Loucy (cell line): ENCODE data around the gene SLC27A2.

Source experiments
- H2AFZ ChIP-seq: fragments of 200-600 bp; sonication (generic); 2 replicates; pipeline ENCODE4 v1.6.0; 2016; ENCODE audit warnings: antibody characterized with exemption, mild to moderate bottlenecking, low read length, moderate library complexity
- H3F3A ChIP-seq: fragments of 200-600 bp; 2 replicates; pipeline ENCODE4 v1.6.0; 2016; ENCODE audit warnings: antibody characterized with exemption, low read depth, mild to moderate bottlenecking
- H3K27me3 ChIP-seq: fragments of 200-600 bp; sonication (generic); 2 replicates; pipeline ENCODE4 v1.6.1; 2014; ENCODE audit warnings: low read length, mild to moderate bottlenecking; ENCODE audit not compliant: insufficient read depth, poor library complexity, severe bottlenecking
- H3K36me3 ChIP-seq: fragments of 200-600 bp; sonication (generic); 2 replicates; pipeline ENCODE4 v1.6.1; 2016; ENCODE audit warnings: low read length; ENCODE audit not compliant: insufficient read depth
- H3K4me1 ChIP-seq: fragments of 200-600 bp; sonication (generic); 2 replicates; pipeline ENCODE4 v1.5.1; 2014; ENCODE audit warnings: low read length, mild to moderate bottlenecking; ENCODE audit not compliant: insufficient read depth, poor library complexity, severe bottlenecking
- H3K4me2 ChIP-seq: fragments of 200-600 bp; sonication (generic); 2 replicates; pipeline ENCODE4 v1.6.0; 2014; ENCODE audit warnings: antibody characterized with exemption, low read length, low read depth, mild to moderate bottlenecking; ENCODE audit not compliant: poor library complexity, severe bottlenecking
- H3K4me3 ChIP-seq: fragments of 200-600 bp; sonication (generic); 2 replicates; pipeline ENCODE4 v1.5.1; 2014; ENCODE audit warnings: low read length, mild to moderate bottlenecking, mixed read lengths; ENCODE audit not compliant: poor library complexity, severe bottlenecking
- H3K79me2 ChIP-seq: fragments of 200-600 bp; sonication (generic); 2 replicates; pipeline ENCODE4 v1.6.1; 2014; ENCODE audit warnings: low read length; ENCODE audit not compliant: insufficient read depth
- H3K9ac ChIP-seq: fragments of 200-600 bp; sonication (generic); 2 replicates; pipeline ENCODE4 v1.6.0; 2014; ENCODE audit warnings: mild to moderate bottlenecking, low read depth, low read length, moderate library complexity; ENCODE audit not compliant: poor library complexity, severe bottlenecking
- H3K9me2 ChIP-seq: fragments of 200-600 bp; sonication (generic); replicated peaks from 2 replicates; pipeline ENCODE4 v1.6.1; 2016; ENCODE audit warnings: low read depth, low read length, mixed read lengths
- H3K9me3 ChIP-seq: fragments of 200-600 bp; sonication (generic); 2 replicates; pipeline ENCODE4 v1.6.1; 2014; ENCODE audit warnings: mild to moderate bottlenecking, antibody characterized with exemption, low read length, low read depth; ENCODE audit not compliant: insufficient read depth
- H4K20me1 ChIP-seq: fragments of 200-600 bp; sonication (generic); 2 replicates; pipeline ENCODE4 v1.6.0; 2014; ENCODE audit warnings: antibody characterized with exemption, low read length, mild to moderate bottlenecking; ENCODE audit not compliant: insufficient read depth, poor library complexity, severe bottlenecking
- EZH2phosphoT487 ChIP-seq: fragments of 200-600 bp; IDR thresholded peaks from 2 replicates; pipeline ENCODE4 v1.6.1; 2018; ENCODE audit warnings: antibody characterized with exemption, mild to moderate bottlenecking, moderate library complexity, borderline replicate concordance
- TF ChIP-seq, protein P1 (sequence below): fragments of 200-600 bp; sonication (generic); conservative IDR thresholded peaks from 2 replicates; pipeline ENCODE4 v1.5.1; 2014; ENCODE audit warnings: mild to moderate bottlenecking, antibody characterized with exemption, low read length

The SLC27A2 gene

DNA sequence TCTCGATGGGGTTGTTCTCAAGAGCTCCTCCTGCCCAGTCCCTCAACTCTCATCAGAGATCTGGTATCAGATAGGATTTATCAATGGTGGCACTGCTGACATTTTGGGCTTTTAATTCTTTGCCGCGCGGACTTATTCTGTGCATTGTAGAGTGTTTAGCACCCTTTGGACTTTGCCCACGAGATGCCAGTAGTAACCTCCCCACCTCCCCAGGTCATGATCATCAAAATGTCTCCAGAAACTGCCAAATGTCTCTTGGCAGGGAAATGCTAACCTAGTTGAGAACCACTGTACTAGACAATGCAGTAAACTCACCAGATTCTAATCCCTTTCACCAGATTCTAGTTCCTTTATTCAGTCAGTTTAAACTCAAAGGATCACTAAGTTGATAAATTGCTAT is 24.0 kb downstream of the SLC27A2 start:
- no peaks in the 10 kb centered on the region for H3F3A ChIP-seq
- no peaks in the 10 kb centered on the region for H4K20me1 ChIP-seq
- no peak for TF ChIP-seq EZH2phosphoT487
- TF ChIP-seq, protein P1, sequence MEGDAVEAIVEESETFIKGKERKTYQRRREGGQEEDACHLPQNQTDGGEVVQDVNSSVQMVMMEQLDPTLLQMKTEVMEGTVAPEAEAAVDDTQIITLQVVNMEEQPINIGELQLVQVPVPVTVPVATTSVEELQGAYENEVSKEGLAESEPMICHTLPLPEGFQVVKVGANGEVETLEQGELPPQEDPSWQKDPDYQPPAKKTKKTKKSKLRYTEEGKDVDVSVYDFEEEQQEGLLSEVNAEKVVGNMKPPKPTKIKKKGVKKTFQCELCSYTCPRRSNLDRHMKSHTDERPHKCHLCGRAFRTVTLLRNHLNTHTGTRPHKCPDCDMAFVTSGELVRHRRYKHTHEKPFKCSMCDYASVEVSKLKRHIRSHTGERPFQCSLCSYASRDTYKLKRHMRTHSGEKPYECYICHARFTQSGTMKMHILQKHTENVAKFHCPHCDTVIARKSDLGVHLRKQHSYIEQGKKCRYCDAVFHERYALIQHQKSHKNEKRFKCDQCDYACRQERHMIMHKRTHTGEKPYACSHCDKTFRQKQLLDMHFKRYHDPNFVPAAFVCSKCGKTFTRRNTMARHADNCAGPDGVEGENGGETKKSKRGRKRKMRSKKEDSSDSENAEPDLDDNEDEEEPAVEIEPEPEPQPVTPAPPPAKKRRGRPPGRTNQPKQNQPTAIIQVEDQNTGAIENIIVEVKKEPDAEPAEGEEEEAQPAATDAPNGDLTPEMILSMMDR: no peak
- H3K4me1 ChIP-seq: peaks cover 15% of the 10 kb centered on the region
- H3K27me3 ChIP-seq: no peaks in the 10 kb centered on the region
- H3K79me2 ChIP-seq: no peaks in the 10 kb centered on the region
- H3K9me2 ChIP-seq: no peaks in the 10 kb centered on the region
- no peak overlapping the region for H2AFZ ChIP-seq
- no peaks in the 10 kb centered on the region for H3K36me3 ChIP-seq
- H3K4me2 ChIP-seq: no peak overlapping the region
- no peak overlapping the region for H3K4me3 ChIP-seq
- no peaks in the 10 kb centered on the region for H3K9me3 ChIP-seq
- no peak overlapping the region for H3K9ac ChIP-seq

DNA sequence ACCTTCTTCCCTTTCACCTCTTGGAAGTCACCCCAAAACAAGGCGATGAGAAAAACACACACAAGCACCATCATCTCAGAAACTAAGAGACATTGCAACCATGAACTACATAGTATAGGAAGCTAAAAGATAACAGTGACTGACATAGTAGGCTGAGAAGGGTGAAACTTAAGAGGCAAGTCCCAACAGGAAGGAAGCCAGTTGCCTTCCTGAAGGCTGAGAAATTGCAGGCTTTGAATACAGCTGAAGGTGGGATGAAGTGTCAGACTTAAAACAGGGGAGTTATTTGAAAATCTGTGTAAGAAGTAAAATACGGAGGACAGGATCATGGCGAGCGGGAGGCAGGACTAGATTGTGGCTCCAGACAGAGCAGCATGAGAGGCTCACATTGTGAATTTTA is 27.8 kb downstream of the SLC27A2 start:
- H3K79me2 ChIP-seq: no peaks in the 10 kb centered on the region
- H3K4me1 ChIP-seq: peaks cover 15% of the 10 kb centered on the region
- no peaks in the 10 kb centered on the region for H3K27me3 ChIP-seq
- H3F3A ChIP-seq: no peaks in the 10 kb centered on the region
- H2AFZ ChIP-seq: peak overlapping the region; percentile 82
- no peaks in the 10 kb centered on the region for H3K36me3 ChIP-seq
- TF ChIP-seq, protein P1: no peak
- TF ChIP-seq EZH2phosphoT487: no peak
- H3K9me2 ChIP-seq: no peaks in the 10 kb centered on the region
- H3K4me2 ChIP-seq: peak overlapping the region; percentile 52
- peak overlapping the region; percentile 4 for H3K9ac ChIP-seq
- peak overlapping the region; percentile 4 for H3K4me3 ChIP-seq
- H3K9me3 ChIP-seq: no peaks in the 10 kb centered on the region
- H4K20me1 ChIP-seq: no peaks in the 10 kb centered on the region

DNA sequence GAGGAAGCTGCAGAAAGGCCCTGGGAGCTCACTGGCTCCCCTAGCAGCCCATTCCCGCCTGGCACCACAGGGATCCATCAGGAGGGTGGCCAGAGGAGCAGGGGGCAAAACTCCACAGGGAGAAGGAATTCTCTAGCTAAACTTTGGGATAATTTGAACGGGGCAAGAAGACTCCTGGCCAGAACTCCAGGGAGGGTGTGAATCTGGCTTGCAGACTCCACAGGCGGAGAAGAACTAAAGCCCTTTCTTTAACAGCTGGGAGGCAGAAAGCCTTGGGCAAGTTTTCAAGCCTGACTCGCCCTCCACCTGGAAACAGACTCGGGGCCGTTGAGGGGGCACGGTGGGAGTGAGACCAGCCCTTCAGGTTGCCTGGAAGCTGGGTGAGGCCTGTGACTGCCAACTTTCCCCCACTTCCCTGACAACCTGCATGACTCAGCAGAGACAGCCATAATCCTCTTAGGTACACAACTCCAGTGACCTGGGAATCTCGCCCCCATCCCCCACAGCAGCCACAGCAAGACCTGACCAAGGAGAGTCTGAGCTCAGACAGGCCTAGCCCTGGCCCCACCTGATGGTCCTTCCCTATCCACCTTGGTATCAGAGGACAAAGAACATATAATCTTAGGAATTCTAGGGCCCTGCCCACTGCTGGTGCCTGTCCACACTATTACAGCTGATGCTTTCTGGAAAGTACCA is 28.6 kb downstream of the SLC27A2 start:
- no peaks in the 10 kb centered on the region for H3F3A ChIP-seq
- H3K4me2 ChIP-seq: peak overlapping the region; percentile 52
- no peaks in the 10 kb centered on the region for H4K20me1 ChIP-seq
- H3K36me3 ChIP-seq: no peaks in the 10 kb centered on the region
- H3K9me2 ChIP-seq: no peaks in the 10 kb centered on the region
- no peaks in the 10 kb centered on the region for H3K9me3 ChIP-seq
- H3K9ac ChIP-seq: peak overlapping the region; percentile 4
- peak overlapping the region; percentile 82; the same call in 1 of the 2 replicates for H2AFZ ChIP-seq
- H3K4me1 ChIP-seq: peaks cover 15% of the 10 kb centered on the region
- H3K4me3 ChIP-seq: no peak overlapping the region
- no peak for TF ChIP-seq EZH2phosphoT487
- TF ChIP-seq, protein P1: no peak
- no peaks in the 10 kb centered on the region for H3K27me3 ChIP-seq
- no peaks in the 10 kb centered on the region for H3K79me2 ChIP-seq
